HCT116 (cell line): ENCODE measurements around the gene STRAP. TPM values are rescaled to one million over a fixed set of nuclear protein-coding genes. Genes with fewer than 3 reads are reported as not detected.

Source experiments
- ATAC-seq: fragments of 200-7000 bp; cut with Tn5 transposase; 2 replicates; pipeline ENCODE4 v1.9.1; 2020; ENCODE audit warnings: mild to moderate bottlenecking, moderate library complexity
- BruUV-seq: library from RNA; stranded (reverse); fragments of 400-500 nt; replicated peaks from 2 replicates; lab custom pipeline; 2021; lab: Mats Ljungman, UMichigan
- CTCF ChIA-PET: fragments of 300-600 bp; sonication (Branson Sonifier 250); formaldehyde crosslinking; loops from one replicate; lab custom pipeline; 2021; ENCODE audit warnings: antibody characterized with exemption; lab: Charles Lee
- POLR2A ChIA-PET: fragments of 300-600, 350-600 bp; sonication (Branson Sonifier 250); formaldehyde crosslinking; loops from one replicate; lab custom pipeline; 2021; ENCODE audit warnings: antibody characterized with exemption; lab: Charles Lee
- RAD21 ChIA-PET, 2 experiments: fragments of 300-600 bp; sonication (Branson Sonifier 250); formaldehyde crosslinking; loops; one replicate each; lab custom pipeline; 2023; ENCODE audit warnings: low total read pairs in 2 of 2; ENCODE audit not compliant: uncharacterized antibody in 2 of 2, unreplicated experiment in 2 of 2, low non-redundant PET in 1 of 2; lab: Charles Lee
- DNase-seq: peaks from one replicate; pipeline ENCODE4 v3.0.0-alpha.2; 2010; ENCODE audit warnings: low read depth, low spot score
- H2AFZ ChIP-seq: fragments of 200-600 bp; shearing (Covaris generic), sonication (generic); 2 replicates; pipeline ENCODE4 v1.6.1; 2017; ENCODE audit warnings: low read depth, mixed run types, mixed read lengths, antibody characterized with exemption, low read length; ENCODE audit not compliant: poor library complexity, severe bottlenecking
- H3K27ac ChIP-seq: 2 replicates; pipeline ENCODE4 v1.5.1; 2012; ENCODE audit warnings: low read depth, low read length
- H3K27me3 ChIP-seq: fragments of 200-600 bp; sonication (generic); 2 replicates; pipeline ENCODE4 v1.6.1; 2016; ENCODE audit warnings: mixed run types, low read length, mixed read lengths; ENCODE audit not compliant: insufficient read depth
- H3K36me3 ChIP-seq, 2 experiments: fragments of 200-500 bp in 1 of 2; fragments of 200-600 bp in 1 of 2; sonication (Bioruptor generic) in 1 of 2; sonication (generic) in 1 of 2; 2 replicates each; pipeline versions ENCODE4 v1.5.1 to v1.6.1; 2014 to 2016; ENCODE audit warnings: low read length in 2 of 2, inconsistent platforms in 1 of 2, mixed read lengths in 1 of 2, mixed run types in 1 of 2; ENCODE audit not compliant: insufficient read depth in 2 of 2, control insufficient read depth in 1 of 2
- H3K4me1 ChIP-seq, 2 experiments: fragments of 200-600 bp in 1 of 2; sonication (generic) in 1 of 2; 2 replicates each; pipeline versions ENCODE4 v1.5.1 to v1.6.1; 2012 to 2017; ENCODE audit warnings: low read length in 2 of 2, inconsistent platforms in 1 of 2, mild to moderate bottlenecking in 1 of 2, mixed read lengths in 1 of 2, mixed run types in 1 of 2, moderate library complexity in 1 of 2; ENCODE audit not compliant: insufficient read depth in 2 of 2, control insufficient read depth in 1 of 2
- H3K4me2 ChIP-seq: fragments of 200-600 bp; sonication (generic); 2 replicates; pipeline ENCODE4 v1.6.1; 2017; ENCODE audit warnings: mixed run types, low read length, mixed read lengths
- H3K4me3 ChIP-seq, 2 experiments: fragments of 200-600 bp in 1 of 2; sonication (generic) in 1 of 2; replicated peaks in 1 of 2; 2 replicates each; pipeline ENCODE4 v1.5.1; 2011 to 2016; ENCODE audit warnings: low read length in 2 of 2, control low read depth in 1 of 2, low read depth in 1 of 2, mild to moderate bottlenecking in 1 of 2, mixed read lengths in 1 of 2, mixed run types in 1 of 2
- H3K79me2 ChIP-seq: fragments of 200-600 bp; sonication (generic); 2 replicates; pipeline ENCODE4 v1.6.1; 2017; ENCODE audit warnings: mild to moderate bottlenecking, mixed run types, low read length, moderate library complexity, mixed read lengths; ENCODE audit not compliant: insufficient read depth
- H3K9ac ChIP-seq: fragments of 200-600 bp; sonication (generic); 2 replicates; pipeline ENCODE4 v1.6.1; 2016; ENCODE audit warnings: low read length, mixed read lengths
- H3K9me2 ChIP-seq: fragments of 200-600 bp; sonication (generic), shearing (Covaris generic); 2 replicates; pipeline ENCODE4 v1.6.1; 2017; ENCODE audit warnings: mixed run types, mild to moderate bottlenecking, moderate library complexity; ENCODE audit not compliant: insufficient read depth
- H3K9me3 ChIP-seq, 2 experiments: fragments of 200-500 bp in 1 of 2; fragments of 200-600 bp in 1 of 2; sonication (Bioruptor generic) in 1 of 2; sonication (generic) in 1 of 2; 2 replicates each; pipeline ENCODE4 v1.6.1; 2014 to 2017; ENCODE audit warnings: low read length in 2 of 2, mixed read lengths in 2 of 2, inconsistent platforms in 1 of 2, low read depth in 1 of 2, mild to moderate bottlenecking in 1 of 2, mixed run types in 1 of 2, moderate library complexity in 1 of 2; ENCODE audit not compliant: control insufficient read depth in 1 of 2, insufficient read depth in 1 of 2
- H4K20me1 ChIP-seq: fragments of 200-600 bp; sonication (generic), shearing (Covaris generic); 2 replicates; pipeline ENCODE4 v1.6.1; 2017; ENCODE audit warnings: mixed run types, mild to moderate bottlenecking, moderate library complexity; ENCODE audit not compliant: insufficient read depth
- CBX3 ChIP-seq: IDR thresholded peaks from 2 replicates; pipeline ENCODE4 v1.6.1; 2012; ENCODE audit warnings: low read depth
- EZH2 ChIP-seq: fragments of 200-600 bp; sonication (generic); IDR thresholded peaks from 2 replicates; pipeline ENCODE4 v1.6.1; 2017; ENCODE audit warnings: antibody characterized with exemption, mixed run types
- EZH2phosphoT487 ChIP-seq: fragments of 200-600 bp; IDR thresholded peaks from 2 replicates; pipeline ENCODE4 v1.6.1; 2018; ENCODE audit warnings: antibody characterized with exemption, borderline replicate concordance
- FOSL1 ChIP-seq: IDR thresholded peaks from 2 replicates; pipeline ENCODE4 v1.6.1; 2012; ENCODE audit warnings: low read depth
- SP1 ChIP-seq: IDR thresholded peaks from 2 replicates; pipeline ENCODE4 v1.6.1; 2012; ENCODE audit warnings: low read depth
- SRF ChIP-seq: IDR thresholded peaks from 2 replicates; pipeline ENCODE4 v1.6.1; 2012; ENCODE audit warnings: low read depth
- TCF7L2 ChIP-seq: IDR thresholded peaks from 2 replicates; pipeline ENCODE4 v1.7.0; 2011; ENCODE audit warnings: borderline replicate concordance, inconsistent platforms; ENCODE audit not compliant: insufficient read depth, insufficient read length; ENCODE audit errors: extremely low read depth
- ZFX ChIP-seq: fragments of 450-650 bp; IDR thresholded peaks from 2 replicates; pipeline ENCODE4 v1.6.1; 2017
- intact Hi-C: fragments of 100-400 bp; cut with micrococcal nuclease; formaldehyde crosslinking; loops from 2 replicates; pipeline ENCODE4 v1.10.0; 2022
- total RNA-seq: library from RNA; stranded (reverse); gene quantifications from one replicate; pipeline ENCODE4 v1.2.1, GENCODE V29; 2021; ENCODE audit not compliant: unreplicated experiment
- TF ChIP-seq, protein P1 (sequence below), 3 experiments: fragments of 200-600 bp in 1 of 3; sonication (generic) in 1 of 3; IDR thresholded peaks in 2 of 3; conservative IDR thresholded peaks in 1 of 3; 2 replicates each; pipeline ENCODE4 v1.5.1; 2012 to 2017; ENCODE audit warnings: low read depth in 2 of 3, low read length in 2 of 3, antibody characterized with exemption in 1 of 3, borderline replicate concordance in 1 of 3, control low read depth in 1 of 3, mild to moderate bottlenecking in 1 of 3, mixed read lengths in 1 of 3, mixed run types in 1 of 3, moderate library complexity in 1 of 3; ENCODE audit not compliant: insufficient read depth in 1 of 3
- TF ChIP-seq, protein P2 (sequence below): IDR thresholded peaks from 2 replicates; pipeline ENCODE4 v1.6.1; 2011; ENCODE audit warnings: mild to moderate bottlenecking, low read length, moderate library complexity; ENCODE audit not compliant: insufficient replicate concordance; ENCODE audit errors: extremely low read depth
- TF ChIP-seq, protein P3 (sequence below): IDR thresholded peaks from 2 replicates; pipeline ENCODE4 v1.6.1; 2012

The STRAP gene
- total RNA-seq, 1 experiment from 2014 or later = 156 TPM

DNA sequence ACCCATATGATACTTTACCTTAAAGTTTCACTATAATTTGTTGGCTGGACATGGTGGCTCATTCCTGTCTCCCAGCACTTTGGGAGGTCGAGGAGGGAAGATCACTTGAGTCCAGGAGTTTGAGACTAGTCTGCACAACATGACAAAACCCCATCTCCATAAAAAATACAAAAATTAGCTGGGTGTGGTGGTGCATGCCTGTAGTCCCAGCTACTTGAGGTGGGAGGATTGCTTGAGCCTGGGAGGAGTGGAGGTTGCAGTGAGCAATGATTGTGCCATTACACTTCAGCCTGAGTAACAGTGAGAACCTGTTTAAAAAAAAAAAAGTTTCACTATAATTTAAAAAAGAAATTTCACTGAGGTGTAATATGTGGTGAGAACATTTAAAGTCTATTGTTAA, 50.1 kb downstream of the STRAP start:
- H3K9me2 ChIP-seq = no peaks in the 10 kb centered on the region
- TF ChIP-seq TCF7L2 (no peak), FOSL1 (no peak), ZFX (no peak), CBX3 (no peak), SRF (no peak), EZH2phosphoT487 (no peak), SP1 (no peak), EZH2 (no peak)
- TF ChIP-seq, protein P1, sequence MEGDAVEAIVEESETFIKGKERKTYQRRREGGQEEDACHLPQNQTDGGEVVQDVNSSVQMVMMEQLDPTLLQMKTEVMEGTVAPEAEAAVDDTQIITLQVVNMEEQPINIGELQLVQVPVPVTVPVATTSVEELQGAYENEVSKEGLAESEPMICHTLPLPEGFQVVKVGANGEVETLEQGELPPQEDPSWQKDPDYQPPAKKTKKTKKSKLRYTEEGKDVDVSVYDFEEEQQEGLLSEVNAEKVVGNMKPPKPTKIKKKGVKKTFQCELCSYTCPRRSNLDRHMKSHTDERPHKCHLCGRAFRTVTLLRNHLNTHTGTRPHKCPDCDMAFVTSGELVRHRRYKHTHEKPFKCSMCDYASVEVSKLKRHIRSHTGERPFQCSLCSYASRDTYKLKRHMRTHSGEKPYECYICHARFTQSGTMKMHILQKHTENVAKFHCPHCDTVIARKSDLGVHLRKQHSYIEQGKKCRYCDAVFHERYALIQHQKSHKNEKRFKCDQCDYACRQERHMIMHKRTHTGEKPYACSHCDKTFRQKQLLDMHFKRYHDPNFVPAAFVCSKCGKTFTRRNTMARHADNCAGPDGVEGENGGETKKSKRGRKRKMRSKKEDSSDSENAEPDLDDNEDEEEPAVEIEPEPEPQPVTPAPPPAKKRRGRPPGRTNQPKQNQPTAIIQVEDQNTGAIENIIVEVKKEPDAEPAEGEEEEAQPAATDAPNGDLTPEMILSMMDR (IDR thresholded peaks at IDR 0.05 in 2 of 3, conservative IDR thresholded peaks at IDR 0.05 in 1 of 3; ENCODE audit: borderline replicate concordance in 1 of 3, insufficient read depth in 1 of 3, low read depth in 2 of 3, low read length in 2 of 3) = no peak
- TF ChIP-seq, protein P2, sequence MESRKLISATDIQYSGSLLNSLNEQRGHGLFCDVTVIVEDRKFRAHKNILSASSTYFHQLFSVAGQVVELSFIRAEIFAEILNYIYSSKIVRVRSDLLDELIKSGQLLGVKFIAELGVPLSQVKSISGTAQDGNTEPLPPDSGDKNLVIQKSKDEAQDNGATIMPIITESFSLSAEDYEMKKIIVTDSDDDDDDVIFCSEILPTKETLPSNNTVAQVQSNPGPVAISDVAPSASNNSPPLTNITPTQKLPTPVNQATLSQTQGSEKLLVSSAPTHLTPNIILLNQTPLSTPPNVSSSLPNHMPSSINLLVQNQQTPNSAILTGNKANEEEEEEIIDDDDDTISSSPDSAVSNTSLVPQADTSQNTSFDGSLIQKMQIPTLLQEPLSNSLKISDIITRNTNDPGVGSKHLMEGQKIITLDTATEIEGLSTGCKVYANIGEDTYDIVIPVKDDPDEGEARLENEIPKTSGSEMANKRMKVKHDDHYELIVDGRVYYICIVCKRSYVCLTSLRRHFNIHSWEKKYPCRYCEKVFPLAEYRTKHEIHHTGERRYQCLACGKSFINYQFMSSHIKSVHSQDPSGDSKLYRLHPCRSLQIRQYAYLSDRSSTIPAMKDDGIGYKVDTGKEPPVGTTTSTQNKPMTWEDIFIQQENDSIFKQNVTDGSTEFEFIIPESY = no peak
- TF ChIP-seq, protein P3, sequence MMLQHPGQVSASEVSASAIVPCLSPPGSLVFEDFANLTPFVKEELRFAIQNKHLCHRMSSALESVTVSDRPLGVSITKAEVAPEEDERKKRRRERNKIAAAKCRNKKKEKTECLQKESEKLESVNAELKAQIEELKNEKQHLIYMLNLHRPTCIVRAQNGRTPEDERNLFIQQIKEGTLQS = no peak
- H3K36me3 ChIP-seq = no peaks in the 10 kb centered on the region
- no peaks in the 10 kb centered on the region for H4K20me1 ChIP-seq
- peaks cover 2 to 22% of the 10 kb centered on the region in 2 experiments; a peak in 3 of 4 replicates for H3K4me1 ChIP-seq
- RAD21 ChIA-PET = no interaction called here
- intact Hi-C loops = no loop called here
- H3K9ac ChIP-seq = no peak overlapping the region
- H3K79me2 ChIP-seq = no peaks in the 10 kb centered on the region; the same call in 1 of the 2 replicates
- no peaks in the 10 kb centered on the region for H3K9me3 ChIP-seq
- no peak overlapping the region for H3K4me3 ChIP-seq
- DNase-seq = no peak
- no peak overlapping the region; the same call in 1 of the 2 replicates for H3K4me2 ChIP-seq
- no peak overlapping the region for H2AFZ ChIP-seq
- no peaks in the 10 kb centered on the region for H3K27me3 ChIP-seq
- POLR2A ChIA-PET = no interaction called here
- no peak for ATAC-seq
- no TSS peak for BruUV-seq
- CTCF ChIA-PET = no interaction called here
- H3K27ac ChIP-seq = no peak overlapping the region
